C1 segment of cervical spinal cord (tissue), 14 donors: ENCODE data around the gene CUX1.
A peak's percentile ranks its signal among the peaks of the same experiment; 100 is the strongest.
"Not testable (repeated sequence)": the region's sequence is repeated elsewhere in the genome, so short reads cannot be mapped to it uniquely, and the experiment has no call there.

Experiments used
- DNase-seq, 14 donors: peaks; one replicate each; lab custom pipeline; 2025; lab: John Stamatoyannopoulos, UW

CUX1 gene

DNA sequence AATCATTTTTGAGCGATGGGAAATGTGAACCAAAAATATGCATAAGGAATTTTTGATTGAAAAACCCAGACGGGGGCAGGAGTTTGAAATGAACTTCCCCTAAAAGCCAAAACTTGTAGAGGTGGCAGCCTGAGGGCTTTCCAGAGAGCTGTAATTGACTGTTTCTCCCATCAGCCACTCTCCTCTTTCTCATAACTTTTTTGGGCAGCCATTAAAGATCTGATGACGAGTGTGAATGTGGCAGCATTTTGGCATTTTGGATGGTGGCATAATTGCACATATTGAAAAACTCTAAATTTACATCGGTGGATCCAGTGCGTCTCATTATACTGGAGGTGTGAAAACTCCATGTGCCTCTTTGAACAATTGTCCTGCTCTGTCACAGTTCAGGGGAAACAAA lies 159.0 kb downstream of the CUX1 start:
- no peak for DNase-seq

DNA sequence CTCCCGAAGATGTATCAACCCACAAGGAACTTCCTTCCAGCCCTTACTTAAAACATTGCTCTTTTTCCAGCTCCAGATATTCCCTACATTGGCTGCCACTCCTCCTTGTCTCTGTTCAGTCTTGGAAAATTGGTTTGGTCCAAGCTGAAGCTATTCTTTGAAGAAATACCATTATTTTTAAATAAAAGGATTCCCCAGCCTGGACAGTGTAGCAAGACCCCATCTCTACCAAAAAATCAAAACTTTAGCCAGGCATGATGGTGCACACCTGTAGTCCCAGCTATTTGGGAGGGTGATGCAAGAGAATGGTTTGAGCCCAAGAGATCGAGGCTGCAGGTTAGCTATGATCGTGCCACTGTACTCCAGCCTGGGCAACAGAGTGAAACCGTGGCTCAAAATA lies 159.8 kb downstream of the CUX1 start:
- DNase-seq: no peak

DNA sequence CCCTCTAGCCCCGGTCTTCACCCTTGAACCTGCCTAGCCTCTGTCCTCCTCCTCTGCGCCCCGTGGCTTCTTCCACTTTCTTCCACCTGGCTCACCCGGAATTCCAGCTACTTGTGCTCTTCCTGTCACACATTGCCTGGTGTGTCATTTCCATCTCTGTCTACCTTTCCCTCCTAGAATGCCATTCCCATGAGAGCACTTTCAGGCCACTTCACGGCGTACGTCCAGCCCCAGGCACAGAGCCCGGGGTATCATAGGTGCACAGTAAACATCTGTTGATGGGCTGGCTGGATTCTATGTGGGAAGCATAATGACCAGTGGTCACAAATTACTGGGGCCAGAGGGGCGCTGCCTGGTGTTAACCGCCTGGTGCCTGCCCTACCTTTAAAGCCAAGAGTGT lies 161.3 kb downstream of the CUX1 start:
- no peak for DNase-seq

DNA sequence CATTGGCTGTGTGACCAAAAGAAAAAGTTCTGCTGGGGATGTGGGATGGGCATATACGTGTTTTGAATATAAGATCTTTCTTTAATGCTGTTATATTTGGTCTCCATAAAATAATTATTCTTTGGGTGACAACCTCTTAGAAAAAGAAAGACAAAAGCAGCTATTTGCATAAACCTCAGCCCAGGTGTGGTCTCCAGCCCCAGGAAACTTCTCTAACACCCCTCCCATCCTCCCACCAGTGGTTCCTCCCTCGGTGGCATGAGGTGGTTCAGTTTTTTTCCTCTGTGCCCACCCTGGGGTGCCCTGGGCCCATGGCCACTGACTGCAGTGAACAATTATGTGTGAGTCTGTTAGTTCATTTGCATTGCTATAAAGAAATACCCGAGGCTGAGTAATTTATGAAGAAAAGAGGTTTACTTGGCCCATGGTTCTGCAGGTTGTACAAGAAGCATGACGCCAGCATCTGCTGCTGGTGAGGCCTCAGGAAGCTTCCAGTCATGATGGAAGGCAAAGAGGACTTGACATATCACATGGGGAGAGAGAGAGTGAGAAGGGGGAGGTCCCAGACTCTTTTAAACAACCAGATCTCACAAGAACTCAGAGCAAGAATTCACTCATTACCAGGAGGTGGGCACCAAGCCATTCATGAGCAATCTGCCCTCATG lies 165.9 kb downstream of the CUX1 start:
- no peak for DNase-seq

DNA sequence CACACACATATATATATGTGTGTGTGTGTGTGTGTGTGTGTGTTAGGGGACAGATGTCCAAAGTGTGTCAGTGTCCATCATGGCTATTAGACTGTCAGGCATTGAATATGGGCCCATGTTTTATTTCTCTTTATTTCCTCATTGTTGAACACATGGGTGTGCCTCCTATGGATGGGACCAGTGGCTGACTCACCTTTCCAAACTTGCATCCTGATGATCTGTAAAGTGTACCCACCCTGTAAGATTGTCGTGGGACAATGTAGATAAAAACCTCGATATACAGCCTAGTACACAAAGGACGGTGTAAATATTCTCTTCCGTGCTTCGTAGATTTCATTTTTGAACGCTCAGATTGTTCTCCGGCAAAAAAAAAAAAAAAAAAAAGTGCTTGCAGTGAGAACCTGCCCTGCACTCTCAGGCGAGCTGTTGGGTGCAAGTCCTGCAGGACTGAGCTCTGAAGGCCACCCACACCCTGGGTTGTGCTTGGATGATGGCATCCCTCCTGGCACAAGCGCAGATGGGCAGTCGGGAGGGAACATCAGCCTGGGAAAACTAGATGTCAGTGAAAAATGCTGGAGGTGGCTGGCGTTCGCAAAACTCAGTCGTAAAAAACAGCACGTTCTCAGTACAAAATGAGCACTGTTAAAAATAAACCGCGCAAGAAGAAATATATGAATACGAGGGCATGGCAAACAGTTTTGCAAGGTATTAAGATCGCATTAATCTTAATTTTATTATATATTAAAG lies 166.9 kb downstream of the CUX1 start:
- no peak for DNase-seq

DNA sequence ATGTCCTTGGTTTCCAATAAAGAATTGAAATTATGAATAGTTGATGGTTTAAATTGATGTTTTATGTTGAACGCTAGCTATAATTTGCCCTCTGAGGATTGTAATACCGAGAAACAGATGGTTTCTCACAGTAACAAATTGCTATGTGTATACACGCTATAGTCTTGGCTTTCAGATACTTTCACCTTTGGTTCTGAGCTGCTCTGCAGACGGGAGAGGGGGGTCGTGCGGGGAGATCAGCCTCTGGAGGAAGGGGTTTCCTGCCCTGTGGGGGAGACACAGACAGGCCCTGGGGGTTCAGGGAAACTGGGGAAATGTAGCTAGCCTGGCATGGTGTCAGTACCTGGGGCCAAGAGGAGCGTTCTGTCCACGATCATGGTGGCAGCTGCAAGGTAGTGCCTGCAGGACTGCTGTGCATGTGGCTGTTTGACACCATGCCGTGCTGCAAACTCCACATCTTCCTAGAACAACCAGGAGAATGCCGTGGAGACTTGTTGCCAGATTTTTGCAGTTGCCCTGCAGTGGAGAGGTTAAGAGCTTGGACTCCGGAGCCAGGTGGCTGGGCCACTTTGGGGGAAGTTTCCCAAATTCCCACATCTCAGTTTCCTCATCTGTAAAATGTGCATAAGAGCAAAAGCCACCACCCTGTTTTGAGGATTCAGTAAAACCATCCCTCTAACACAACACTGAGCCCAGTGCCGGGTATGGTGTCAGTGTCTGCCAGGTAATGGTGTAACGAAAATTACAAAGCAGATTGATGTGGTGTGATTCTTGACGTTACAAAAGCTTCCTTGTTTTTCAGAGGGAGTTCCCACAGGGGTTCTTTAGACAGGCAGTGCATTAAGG lies 167.9 kb downstream of the CUX1 start:
- DNase-seq: peak in 1 of 14 donors; percentile 62

DNA sequence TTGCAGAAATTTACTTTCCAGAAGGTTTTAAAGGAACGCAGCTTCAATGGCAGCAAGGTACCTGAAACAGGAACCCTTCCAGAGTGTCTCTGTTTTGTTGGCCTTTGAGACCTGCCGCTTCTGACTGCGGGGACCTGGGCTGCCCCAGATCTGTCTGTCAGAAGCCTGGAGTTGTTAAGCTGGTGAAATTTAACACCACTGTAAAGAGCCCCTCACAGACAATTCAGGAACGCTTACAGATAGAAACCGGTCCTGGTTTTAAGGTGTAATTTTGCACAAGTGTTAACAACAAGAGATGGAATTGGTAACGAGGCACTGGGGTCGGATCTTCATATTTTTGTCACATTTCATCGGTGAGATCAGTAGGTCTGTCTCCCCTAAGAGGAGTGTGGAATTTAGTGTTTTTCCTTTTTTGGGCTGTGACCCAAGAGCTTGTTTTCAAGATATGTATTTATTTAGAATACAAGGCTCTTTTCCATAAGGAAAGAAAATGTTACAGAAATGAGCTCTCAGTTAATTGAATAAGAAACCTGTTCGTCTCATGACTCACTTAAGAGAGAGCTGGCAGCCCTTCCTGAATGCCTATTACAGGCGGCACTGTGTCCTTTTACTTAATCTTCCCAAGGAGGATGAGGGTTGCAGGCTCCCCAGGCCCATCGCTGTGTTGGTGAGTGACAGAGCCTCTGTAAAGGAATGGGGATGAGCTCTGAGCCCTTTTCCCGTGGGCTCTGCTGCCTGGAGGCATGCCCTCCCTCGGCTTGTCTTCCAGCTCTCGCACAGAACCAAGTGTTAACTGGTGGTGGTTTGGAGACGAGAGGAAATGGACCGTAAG lies 168.7 kb downstream of the CUX1 start:
- peak in 1 of 14 donors; percentile 55 for DNase-seq

DNA sequence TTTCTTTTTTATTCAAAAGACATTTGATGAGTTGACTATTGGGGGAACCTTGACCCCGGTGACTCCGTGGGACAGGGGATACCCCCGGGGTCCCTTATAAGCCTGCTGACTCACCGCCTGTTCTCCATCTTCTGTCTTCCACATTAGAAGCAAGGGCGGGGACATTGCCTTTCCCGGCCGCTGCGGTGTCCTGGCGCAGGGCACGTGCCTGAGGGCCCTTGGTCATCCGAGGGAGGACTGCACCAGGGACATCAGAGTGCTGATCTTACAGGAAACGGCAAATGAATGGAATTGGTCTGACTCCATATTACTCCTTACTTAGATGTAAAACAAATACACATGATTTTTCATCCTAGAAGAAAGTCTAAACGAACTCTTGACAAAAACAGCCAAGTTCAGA lies 170.1 kb downstream of the CUX1 start:
- DNase-seq: no peak

DNA sequence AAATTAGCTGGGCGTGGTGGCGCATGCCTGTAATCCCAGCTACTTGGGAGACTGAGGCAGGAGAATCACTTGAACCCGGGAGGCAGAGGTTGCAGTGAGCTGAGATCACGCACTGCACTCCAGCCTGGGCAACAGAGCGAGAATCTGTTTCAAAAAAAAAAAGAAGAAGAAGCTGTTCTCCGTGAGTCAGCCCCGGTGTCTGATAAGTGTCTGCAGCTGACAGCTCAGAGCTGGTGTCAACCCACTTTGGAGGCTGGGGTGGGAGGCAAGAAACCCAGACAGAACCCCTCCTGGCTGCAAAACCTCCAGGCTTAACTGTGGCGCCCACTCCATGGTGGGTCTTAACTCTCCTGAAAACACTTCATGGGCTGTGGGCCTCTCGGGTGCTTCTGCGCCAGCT lies 170.6 kb downstream of the CUX1 start:
- not testable (repeated sequence) for DNase-seq

DNA sequence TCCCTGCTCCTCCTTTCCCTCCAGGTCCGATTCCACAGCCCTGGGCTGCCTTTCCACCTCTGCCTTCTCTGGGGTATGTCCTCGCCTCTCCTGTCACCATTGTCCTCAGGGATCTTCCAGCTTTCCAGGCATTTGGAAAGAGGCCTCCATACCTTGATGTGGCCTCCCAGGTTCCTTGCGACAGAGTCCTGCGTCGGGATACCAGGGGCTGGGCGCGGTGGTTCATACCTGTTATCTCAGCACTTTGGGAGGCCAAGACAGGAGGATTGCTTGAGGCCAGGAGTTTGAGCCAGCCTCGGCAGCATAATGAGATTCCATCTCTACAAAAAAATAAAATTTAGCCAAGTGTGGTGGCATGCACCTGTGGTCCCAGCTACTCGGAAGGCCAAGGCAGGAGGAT lies 171.1 kb downstream of the CUX1 start:
- DNase-seq: no peak

DNA sequence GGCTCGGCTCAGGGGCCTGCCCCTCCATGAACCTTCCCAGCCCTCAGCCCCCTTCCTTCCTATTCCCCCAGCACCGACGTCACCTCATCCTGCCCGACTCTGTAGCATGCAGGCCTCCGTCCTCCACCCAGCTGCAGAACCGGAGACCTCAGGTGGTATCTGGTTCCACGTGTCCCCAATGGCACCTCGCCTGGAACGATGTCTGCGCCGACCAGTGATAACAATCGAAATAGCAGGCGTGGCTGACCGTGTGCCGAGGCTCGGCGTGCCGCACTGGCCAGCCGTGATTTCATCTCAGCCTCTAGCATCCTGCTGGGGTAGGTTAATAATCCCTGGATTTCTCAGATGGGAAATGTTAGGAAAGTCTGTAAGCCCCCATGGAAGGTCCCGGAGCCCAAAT lies 171.7 kb downstream of the CUX1 start:
- no peak for DNase-seq

DNA sequence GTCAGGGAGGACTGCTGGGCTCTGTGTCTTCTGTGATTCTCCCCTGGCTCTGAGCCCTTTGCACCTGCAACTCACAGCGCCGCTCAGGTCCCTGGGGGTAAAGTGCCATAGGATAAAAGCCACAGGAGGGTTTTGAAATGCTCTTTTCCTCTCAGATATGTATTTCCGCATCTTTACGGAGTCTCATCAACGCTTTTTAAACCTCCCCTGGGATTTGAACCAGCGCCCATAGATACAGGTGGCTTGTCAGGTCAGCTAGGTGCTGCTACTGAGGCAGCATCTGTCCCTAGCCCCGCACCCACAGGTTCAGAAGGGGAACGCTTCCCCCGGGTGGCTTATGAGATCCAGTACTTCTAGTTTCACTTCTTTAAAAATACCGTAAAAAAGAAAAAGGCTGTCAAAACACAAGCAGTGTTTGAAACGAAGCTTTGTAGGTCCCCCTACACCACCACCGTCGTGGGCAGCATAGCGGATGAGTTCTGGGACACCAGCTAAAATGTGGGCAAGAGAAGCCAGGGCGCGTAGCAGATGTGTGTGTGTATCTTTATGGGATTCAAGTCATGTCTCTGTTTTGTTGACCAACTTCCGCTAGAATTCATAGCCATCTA lies 173.5 kb downstream of the CUX1 start:
- DNase-seq: peak in 1 of 14 donors; percentile 4

DNA sequence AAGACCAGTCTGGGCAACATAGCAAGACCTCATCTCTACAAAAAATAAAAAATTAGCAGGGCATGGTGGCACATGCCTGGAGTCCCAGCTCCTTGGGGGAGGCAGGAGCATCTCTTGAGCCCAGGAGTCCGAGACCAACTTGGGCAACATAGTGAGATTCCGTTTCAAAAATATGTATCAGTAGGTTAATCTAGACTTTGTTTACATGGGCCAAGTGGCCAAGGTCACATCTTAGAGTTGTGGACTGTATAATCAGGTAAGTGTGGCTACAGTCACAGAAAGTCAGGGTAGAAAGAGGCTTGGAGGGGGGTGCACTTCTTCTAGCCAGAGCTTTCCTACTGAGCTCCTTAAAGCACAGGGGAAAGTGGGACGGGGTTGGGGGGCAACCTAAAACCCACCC lies 174.4 kb downstream of the CUX1 start:
- no peak for DNase-seq

DNA sequence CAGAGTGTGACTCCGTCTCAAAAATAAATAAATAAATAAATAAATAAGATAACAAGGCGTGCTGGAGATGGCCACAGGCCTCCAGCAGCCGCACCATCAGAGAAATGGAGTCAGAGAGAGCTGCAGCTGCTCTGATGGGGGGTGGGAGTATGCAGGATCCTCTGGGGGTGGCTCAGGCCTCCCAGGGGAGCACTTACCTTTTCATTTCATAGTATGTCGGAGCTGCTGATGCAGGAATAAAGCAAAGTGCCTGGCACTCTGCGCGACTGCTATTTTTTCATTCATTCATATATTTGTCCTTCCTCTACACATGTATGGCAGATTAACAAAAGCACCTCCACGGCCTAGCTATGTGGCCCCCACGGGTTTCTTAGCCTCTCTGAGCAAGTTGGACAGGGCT lies 175.9 kb downstream of the CUX1 start:
- no peak for DNase-seq

DNA sequence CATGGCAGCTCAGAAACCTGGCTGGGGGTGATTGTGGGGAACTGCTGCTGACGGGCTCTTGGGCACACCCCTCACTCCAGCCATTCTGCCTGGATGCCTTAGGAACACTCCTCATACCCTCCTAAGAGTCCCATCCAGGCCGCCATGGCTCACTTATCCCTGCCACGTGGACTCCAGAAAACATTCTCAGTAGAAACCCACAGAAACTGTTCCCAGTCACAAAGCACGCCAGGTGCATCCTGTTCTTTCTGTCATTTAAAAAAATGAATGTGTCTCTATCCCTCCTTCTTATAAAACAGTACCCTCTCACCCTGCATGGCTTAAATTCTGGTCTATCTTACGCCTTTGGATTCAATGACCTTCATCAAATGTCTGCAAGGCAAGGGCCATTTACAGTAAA lies 177.7 kb downstream of the CUX1 start:
- peak in 1 of 14 donors; percentile 21 for DNase-seq

DNA sequence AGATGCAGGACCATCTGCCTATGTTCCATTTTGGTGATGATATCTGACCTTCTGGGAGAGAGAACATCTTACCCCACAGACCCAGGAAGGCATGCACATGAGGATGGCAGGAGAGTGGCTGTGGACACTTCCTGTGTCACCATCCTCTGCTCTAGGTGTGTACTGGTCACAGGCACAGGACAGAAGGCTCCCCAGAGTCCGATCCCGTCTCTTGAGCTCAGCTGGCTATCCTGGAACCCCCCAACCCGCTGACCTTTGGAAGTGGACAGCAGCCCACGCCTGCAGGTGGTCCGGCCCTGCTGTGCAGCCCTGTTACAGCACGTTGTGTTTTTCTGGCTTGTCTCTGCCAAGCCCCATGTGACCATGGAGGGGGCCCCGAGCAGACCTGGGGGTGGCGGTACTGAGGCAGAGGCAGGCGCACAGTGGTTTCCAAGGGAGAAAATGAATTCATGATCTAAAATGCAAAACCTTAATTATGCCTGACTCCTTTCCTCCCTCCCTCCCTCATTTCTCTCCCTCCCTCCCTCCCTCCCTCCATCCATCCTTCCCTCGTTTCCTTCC lies 178.8 kb downstream of the CUX1 start:
- peak in 1 of 14 donors; percentile 87 for DNase-seq

DNA sequence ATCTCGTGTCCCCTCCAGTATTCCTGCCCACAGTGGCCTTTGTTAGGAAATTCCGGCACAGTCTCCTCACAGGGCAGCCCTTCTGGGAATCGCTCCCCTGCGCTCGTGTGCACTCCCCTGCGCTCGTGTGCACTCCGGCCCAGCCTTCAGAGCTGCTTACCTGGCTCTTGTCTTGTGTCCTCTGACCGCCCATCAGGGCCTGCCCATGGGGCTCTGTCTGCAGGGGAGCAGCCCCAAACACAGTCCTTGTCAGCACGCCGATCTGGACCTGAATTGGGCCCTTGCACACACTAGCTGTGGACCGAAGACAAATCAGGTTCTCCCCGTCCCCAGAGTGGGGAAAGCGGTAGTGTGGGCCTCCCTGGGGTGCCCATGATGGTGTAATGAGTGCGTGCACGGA lies 179.4 kb downstream of the CUX1 start:
- DNase-seq: no peak

DNA sequence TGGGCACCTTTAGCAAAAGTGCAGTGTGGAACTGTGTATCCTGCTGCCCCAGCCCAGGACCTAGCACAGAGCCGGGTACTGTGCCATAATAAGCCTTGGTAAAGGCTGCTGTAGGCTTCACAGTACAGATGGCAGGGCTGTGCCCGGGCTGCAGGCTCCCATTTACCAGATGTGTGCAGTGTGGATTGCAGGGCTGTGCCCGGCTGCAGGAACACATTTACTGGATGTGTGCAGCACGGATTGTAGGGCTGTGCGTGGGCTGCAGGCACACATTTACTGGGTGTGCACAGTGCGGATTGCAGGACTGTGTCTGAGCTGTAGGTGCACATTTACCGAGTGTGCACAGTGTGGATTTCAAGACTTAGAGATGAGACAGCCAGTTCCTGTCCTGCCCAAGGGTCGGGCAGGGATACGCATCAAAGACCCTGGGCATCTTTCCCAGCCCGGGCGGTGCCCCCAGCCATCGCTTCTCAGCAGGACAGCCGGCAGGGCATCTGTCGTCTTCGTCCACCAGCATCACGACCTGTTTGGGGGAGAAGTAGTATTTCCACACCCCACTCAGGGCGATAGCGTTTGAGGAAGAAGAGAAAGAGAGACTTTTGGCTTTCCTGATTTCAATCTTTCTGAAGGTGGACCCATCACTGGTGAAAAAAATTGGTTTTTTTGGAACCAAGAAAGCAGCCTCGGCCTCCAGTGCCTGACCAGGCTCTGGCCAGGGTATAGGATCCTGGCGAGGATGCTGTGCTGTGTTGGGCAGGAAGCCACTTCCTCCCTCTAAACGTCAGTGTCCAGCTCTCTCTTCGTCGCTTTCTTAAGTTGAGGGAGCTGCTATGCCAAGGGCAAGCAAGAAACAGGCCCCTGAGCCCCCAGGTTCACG lies 180.8 kb downstream of the CUX1 start:
- peak in 1 of 14 donors; percentile 75 for DNase-seq

DNA sequence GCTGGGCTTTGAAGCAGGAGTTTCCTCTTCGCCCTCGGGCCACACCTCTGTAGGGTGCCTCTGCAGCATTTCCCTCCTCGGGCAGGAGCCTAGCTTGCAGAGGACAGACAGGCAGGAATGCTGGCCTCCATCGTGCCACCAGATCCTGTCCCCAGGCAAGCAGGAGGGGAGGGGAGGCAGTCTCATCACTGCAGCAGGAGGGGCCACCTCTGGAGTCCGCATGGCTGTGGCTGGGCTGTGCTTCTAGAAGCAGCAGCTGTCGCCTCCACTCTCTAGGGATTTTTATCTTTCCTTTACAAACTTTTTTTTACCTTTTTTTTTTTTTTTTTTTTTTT lies 181.4 kb downstream of the CUX1 start:
- no peak for DNase-seq

DNA sequence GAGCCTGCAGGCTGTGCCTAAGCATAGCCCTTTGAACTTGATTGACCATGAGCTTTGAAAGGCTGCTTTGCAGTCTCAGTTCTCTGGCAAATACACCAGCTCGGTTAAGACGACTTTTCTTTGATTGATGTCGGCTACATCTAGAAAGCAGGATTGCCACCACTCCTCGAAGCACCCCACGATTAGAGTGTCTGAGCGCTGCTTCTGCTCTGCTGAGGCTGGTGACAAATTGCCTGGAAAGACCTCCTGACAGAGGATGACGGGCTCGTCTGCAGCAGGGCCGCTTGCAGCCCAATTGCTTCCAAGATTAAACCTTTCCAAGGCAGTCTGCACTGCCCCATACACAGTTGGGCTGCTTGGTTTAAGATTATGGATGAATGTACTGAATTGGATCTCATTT lies 182.0 kb downstream of the CUX1 start:
- DNase-seq: no peak
